Mesendoderm (in vitro differentiated cells): ENCODE measurements around the gene LGR4.

Experiments
- DNase-seq: peaks from one replicate; pipeline ENCODE4 v3.0.0; 2013
- H2AK5ac ChIP-seq: 2 replicates; pipeline ENCODE4 v1.6.1; 2013; ENCODE audit warnings: low read length, inconsistent platforms
- H2BK120ac ChIP-seq: 2 replicates; pipeline ENCODE4 v1.6.1; 2013; ENCODE audit warnings: low read depth, mild to moderate bottlenecking, low read length, moderate library complexity, mixed read lengths
- H2BK15ac ChIP-seq: replicated peaks from 2 replicates; pipeline ENCODE4 v1.6.1; 2013; ENCODE audit warnings: low read depth, mild to moderate bottlenecking, moderate library complexity
- H2BK5ac ChIP-seq: 2 replicates; pipeline ENCODE4 v1.6.1; 2013; ENCODE audit warnings: low read length, inconsistent platforms
- H3K18ac ChIP-seq: 2 replicates; pipeline ENCODE4 v1.6.1; 2013; ENCODE audit warnings: mild to moderate bottlenecking, low read length, mixed read lengths
- H3K23ac ChIP-seq: one replicate; pipeline ENCODE4 v1.6.1; 2013; ENCODE audit warnings: low read length
- H3K27ac ChIP-seq: 2 replicates; pipeline ENCODE4 v1.5.1; 2013; ENCODE audit warnings: low read depth, mild to moderate bottlenecking, inconsistent platforms, low read length, moderate library complexity
- H3K27me3 ChIP-seq: 2 replicates; pipeline ENCODE4 v1.6.1; 2013; ENCODE audit warnings: low read length, control low read depth, mild to moderate bottlenecking, inconsistent platforms; ENCODE audit not compliant: insufficient read depth, poor library complexity
- H3K36me3 ChIP-seq: 2 replicates; pipeline ENCODE4 v1.6.1; 2013; ENCODE audit warnings: low read length, inconsistent platforms; ENCODE audit not compliant: control insufficient read depth, insufficient read depth
- H3K4ac ChIP-seq: one replicate; pipeline ENCODE4 v1.6.1; 2013; ENCODE audit warnings: low read depth, mild to moderate bottlenecking, low read length, moderate library complexity
- H3K4me1 ChIP-seq: 2 replicates; pipeline ENCODE4 v1.6.1; 2013; ENCODE audit warnings: low read depth, low read length, inconsistent platforms; ENCODE audit not compliant: control insufficient read depth
- H3K4me2 ChIP-seq: 2 replicates; pipeline ENCODE4 v1.6.1; 2013; ENCODE audit warnings: low read length
- H3K4me3 ChIP-seq: 2 replicates; pipeline ENCODE4 v1.5.1; 2013; ENCODE audit warnings: mild to moderate bottlenecking, low read length
- H3K56ac ChIP-seq: one replicate; pipeline ENCODE4 v1.6.1; 2013; ENCODE audit warnings: low read length
- H3K79me1 ChIP-seq: 2 replicates; pipeline ENCODE4 v1.6.1; 2013; ENCODE audit warnings: low read length, inconsistent platforms
- H3K79me2 ChIP-seq: 2 replicates; pipeline ENCODE4 v1.6.1; 2013; ENCODE audit warnings: mild to moderate bottlenecking, low read length; ENCODE audit not compliant: control insufficient read depth, insufficient read depth
- H3K9ac ChIP-seq: 2 replicates; pipeline ENCODE4 v1.6.1; 2013; ENCODE audit warnings: low read length, inconsistent platforms
- H4K5ac ChIP-seq: one replicate; pipeline ENCODE4 v1.6.1; 2013; ENCODE audit warnings: low read length
- H4K8ac ChIP-seq: one replicate; pipeline ENCODE4 v1.6.1; 2013; ENCODE audit warnings: low read depth, mild to moderate bottlenecking, control low read depth, low read length, moderate library complexity
- WGBS: extraction: QIAGEN DNeasy Blood & Tissue Kit; methylation state at CpG from one replicate; pipeline ENCODE4 v1.1.7; 2013; ENCODE audit warnings: low lambda C conversion rate, missing lambda C conversion rate; ENCODE audit not compliant: insufficient coverage; ENCODE audit errors: extremely low coverage; 5-methylcytosine and 5-hydroxymethylcytosine counted together

Gene LGR4

GRCh38 chr11:27402450-27402849, 70.1 kb downstream of the LGR4 start:
- no peaks in the 10 kb centered on the region for H3K36me3 ChIP-seq
- no peak overlapping the region for H3K4ac ChIP-seq
- no peak overlapping the region for H3K56ac ChIP-seq
- WGBS, result no CpG with 5 or more reads among the region's 2 CpGs
- H2BK120ac ChIP-seq, result no peak overlapping the region
- H3K4me1 ChIP-seq, result no peaks in the 10 kb centered on the region
- no peak overlapping the region for H2BK15ac ChIP-seq
- H3K4me2 ChIP-seq, result no peak overlapping the region
- H3K27me3 ChIP-seq, result no peaks in the 10 kb centered on the region
- no peak overlapping the region for H4K5ac ChIP-seq
- no peak overlapping the region for H3K27ac ChIP-seq
- no peak overlapping the region for H3K23ac ChIP-seq
- H3K79me2 ChIP-seq, result no peaks in the 10 kb centered on the region
- H4K8ac ChIP-seq, result no peak overlapping the region
- H2AK5ac ChIP-seq, result no peak overlapping the region
- DNase-seq, result no peak
- H3K79me1 ChIP-seq, result peaks cover 2% of the 10 kb centered on the region
- no peak overlapping the region for H3K18ac ChIP-seq
- no peak overlapping the region for H3K4me3 ChIP-seq
- no peak overlapping the region for H2BK5ac ChIP-seq
- no peak overlapping the region for H3K9ac ChIP-seq

- Histone ChIP-seq H4K5ac (no peak overlapping the region), H3K27ac (no peak overlapping the region), H3K79me2 (no peaks in the 10 kb centered on the region), H3K4me2 (no peak overlapping the region), H3K4ac (no peak overlapping the region), H3K27me3 (no peaks in the 10 kb centered on the region), H2BK15ac (no peak overlapping the region), H2BK5ac (no peak overlapping the region), H2BK120ac (no peak overlapping the region), H3K56ac (no peak overlapping the region), H4K8ac (no peak overlapping the region), H3K4me3 (no peak overlapping the region), H3K18ac (no peak overlapping the region), H3K9ac (no peak overlapping the region), H3K36me3 (no peaks in the 10 kb centered on the region), H3K79me1 (no peaks in the 10 kb centered on the region), H3K4me1 (peaks cover 1% of the 10 kb centered on the region), H2AK5ac (no peak overlapping the region), H3K23ac (no peak overlapping the region)
- no CpG with 5 or more reads among the region's 5 CpGs for WGBS
- DNase-seq, result no peak
Observed at GRCh38 chr11:27401833-27402316, 70.7 kb downstream of the LGR4 start.

GRCh38 chr11:27401280-27401832, 71.2 kb downstream of the LGR4 start:
- Histone ChIP-seq H3K4ac (no peak overlapping the region), H4K8ac (no peak overlapping the region), H2AK5ac (no peak overlapping the region), H3K4me2 (no peak overlapping the region), H3K27ac (no peak overlapping the region), H3K79me1 (no peaks in the 10 kb centered on the region), H2BK5ac (no peak overlapping the region), H3K9ac (no peak overlapping the region), H4K5ac (no peak overlapping the region), H3K79me2 (no peaks in the 10 kb centered on the region), H2BK15ac (no peak overlapping the region), H3K23ac (no peak overlapping the region), H3K27me3 (no peaks in the 10 kb centered on the region), H2BK120ac (no peak overlapping the region), H3K4me1 (peaks cover 1% of the 10 kb centered on the region), H3K36me3 (no peaks in the 10 kb centered on the region), H3K56ac (no peak overlapping the region), H3K18ac (no peak overlapping the region), H3K4me3 (no peak overlapping the region)
- WGBS, result no CpG with 5 or more reads among the region's 5 CpGs
- no peak for DNase-seq

GRCh38 chr11:27398400-27398770, 74.2 kb downstream of the LGR4 start:
- Histone ChIP-seq H3K9ac (no peak overlapping the region), H3K79me2 (no peaks in the 10 kb centered on the region), H3K27ac (no peak overlapping the region), H2AK5ac (no peak overlapping the region), H3K23ac (no peak overlapping the region), H2BK15ac (no peak overlapping the region), H3K79me1 (no peaks in the 10 kb centered on the region), H3K18ac (no peak overlapping the region), H4K8ac (no peak overlapping the region), H3K36me3 (no peaks in the 10 kb centered on the region), H3K27me3 (no peaks in the 10 kb centered on the region), H2BK5ac (no peak overlapping the region), H2BK120ac (no peak overlapping the region), H3K56ac (no peak overlapping the region), H4K5ac (no peak overlapping the region), H3K4me3 (no peak overlapping the region), H3K4ac (no peak overlapping the region), H3K4me2 (no peak overlapping the region), H3K4me1 (peaks cover 10% of the 10 kb centered on the region)
- DNase-seq, result no peak
- no CpG with 5 or more reads among the region's 3 CpGs for WGBS

GRCh38 chr11:27397624-27398399, 74.8 kb downstream of the LGR4 start:
- no peak overlapping the region for H2BK120ac ChIP-seq
- no peak overlapping the region for H4K5ac ChIP-seq
- no peak overlapping the region for H3K4ac ChIP-seq
- H3K23ac ChIP-seq, result no peak overlapping the region
- H3K27ac ChIP-seq, result no peak overlapping the region
- H3K4me3 ChIP-seq, result no peak overlapping the region
- no peaks in the 10 kb centered on the region for H3K79me1 ChIP-seq
- no peak overlapping the region for H2BK5ac ChIP-seq
- H2AK5ac ChIP-seq, result no peak overlapping the region
- H2BK15ac ChIP-seq, result no peak overlapping the region
- H3K4me1 ChIP-seq, result peaks cover 10% of the 10 kb centered on the region
- no peak overlapping the region for H3K18ac ChIP-seq
- no peak overlapping the region for H3K9ac ChIP-seq
- no CpG with 5 or more reads among the region's 9 CpGs for WGBS
- no peaks in the 10 kb centered on the region for H3K36me3 ChIP-seq
- H3K79me2 ChIP-seq, result no peaks in the 10 kb centered on the region
- no peak overlapping the region for H3K4me2 ChIP-seq
- no peaks in the 10 kb centered on the region for H3K27me3 ChIP-seq
- no peak overlapping the region for H4K8ac ChIP-seq
- DNase-seq, result no peak
- no peak overlapping the region for H3K56ac ChIP-seq
